HG02678 (cell line): ENCODE results near the gene FRY.
"Not testable (repeated sequence)": the region's sequence is repeated elsewhere in the genome, so short reads cannot be mapped to it uniquely, and the experiment has no call there.

Experiments used
- ATAC-seq: cut with Tn5 transposase; IDR thresholded peaks from one replicate; pipeline ENCODE4 v1.9.1; 2021; ENCODE audit warnings: mild to moderate bottlenecking, moderate library complexity; ENCODE audit not compliant: unreplicated experiment

The FRY gene

GRCh38 chr13:32031025-32031814, at the start of gene FRY:
FRY (plus strand) TSS chr13:32031774; CDS start chr13:32031796, 22 bp downstream.
- ATAC-seq: peak; percentile 71

DNA sequence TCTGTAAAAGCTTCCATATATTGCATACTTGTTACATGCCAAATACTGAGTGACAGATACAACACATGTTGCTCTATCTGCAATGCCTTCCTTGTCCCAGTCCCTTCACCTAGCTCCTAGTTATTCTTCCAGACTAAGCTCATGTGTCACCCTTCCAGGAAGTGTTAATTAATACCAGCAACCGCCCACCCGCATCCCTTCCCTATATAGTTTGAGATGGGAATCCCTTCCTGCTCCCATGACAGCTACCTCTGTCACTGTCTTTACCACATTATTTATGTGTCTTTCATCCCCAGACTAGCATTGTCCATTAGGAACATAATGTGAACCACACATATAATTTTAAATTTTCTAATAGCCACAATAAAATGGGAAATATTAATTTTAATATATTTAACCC, 49.5 kb upstream of the FRY start:
- ATAC-seq: no peak

- no peak for ATAC-seq
Measured at GRCh38 chr13:31982540-31982939, 49.0 kb upstream of the FRY start.

DNA sequence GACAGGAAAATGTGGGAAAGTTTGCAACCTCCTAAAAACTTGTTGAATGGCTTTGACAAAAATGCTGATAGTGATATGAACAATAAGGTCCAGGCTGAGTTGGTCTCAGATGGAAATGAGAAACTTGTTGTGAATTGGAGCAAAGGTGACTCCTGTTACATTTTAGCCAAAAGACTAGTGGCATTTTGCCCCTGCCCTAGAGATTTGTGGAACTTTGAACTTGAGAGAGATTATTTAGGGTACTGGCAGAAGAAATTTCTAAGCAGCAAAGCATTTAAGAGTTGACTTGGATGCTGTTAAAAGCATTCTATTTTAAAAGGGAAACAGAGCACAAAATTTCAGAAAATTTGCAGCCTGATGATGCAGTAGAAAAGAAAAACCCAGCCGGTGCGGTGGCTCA, 47.9 kb upstream of the FRY start:
- ATAC-seq: not testable (repeated sequence)

- not testable (repeated sequence) for ATAC-seq
Measured at GRCh38 chr13:31984388-31984787, 47.2 kb upstream of the FRY start.

DNA sequence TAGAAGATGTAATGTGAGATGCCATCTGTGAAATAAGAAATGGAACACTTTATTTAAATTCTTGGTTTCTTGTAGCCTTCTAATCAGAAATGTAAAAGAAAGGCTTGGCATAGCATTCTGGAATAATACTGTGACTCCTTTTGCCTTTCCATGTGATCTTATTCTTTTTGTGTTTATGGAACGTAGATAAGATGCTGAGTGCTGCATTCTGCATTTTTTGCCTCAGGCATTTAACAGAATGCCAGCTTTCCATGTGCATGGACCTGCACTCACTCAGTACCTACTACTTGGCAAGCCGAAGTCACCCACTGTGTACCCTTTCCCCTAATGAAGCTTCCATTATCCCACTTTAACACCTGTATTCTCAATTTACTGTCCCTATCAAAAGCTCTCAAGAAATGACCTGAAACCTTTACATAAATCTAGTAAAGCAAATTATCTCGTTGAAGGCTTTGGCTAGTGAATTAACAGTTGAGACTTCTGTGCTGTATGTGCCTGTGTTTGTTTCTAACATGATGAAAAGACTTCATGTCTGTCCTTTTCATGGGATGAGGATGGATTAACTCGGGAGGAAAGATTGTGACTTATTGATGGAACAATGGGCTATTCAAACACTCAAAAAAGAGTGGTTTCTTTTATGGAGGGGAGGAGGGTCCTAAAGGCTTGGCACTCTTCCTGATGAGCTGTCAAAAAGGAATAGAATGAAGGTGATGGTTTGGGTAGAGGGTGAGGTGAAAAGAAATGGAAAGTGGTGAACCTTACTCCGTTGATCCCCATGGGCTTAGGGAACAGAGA, 44.7 kb upstream of the FRY start:
- no peak for ATAC-seq

- no peak for ATAC-seq
Measured at GRCh38 chr13:31987535-31988170, 43.9 kb upstream of the FRY start.

- ATAC-seq: not testable (repeated sequence)
Measured at GRCh38 chr13:31994367-31994766, 37.2 kb upstream of the FRY start.

DNA sequence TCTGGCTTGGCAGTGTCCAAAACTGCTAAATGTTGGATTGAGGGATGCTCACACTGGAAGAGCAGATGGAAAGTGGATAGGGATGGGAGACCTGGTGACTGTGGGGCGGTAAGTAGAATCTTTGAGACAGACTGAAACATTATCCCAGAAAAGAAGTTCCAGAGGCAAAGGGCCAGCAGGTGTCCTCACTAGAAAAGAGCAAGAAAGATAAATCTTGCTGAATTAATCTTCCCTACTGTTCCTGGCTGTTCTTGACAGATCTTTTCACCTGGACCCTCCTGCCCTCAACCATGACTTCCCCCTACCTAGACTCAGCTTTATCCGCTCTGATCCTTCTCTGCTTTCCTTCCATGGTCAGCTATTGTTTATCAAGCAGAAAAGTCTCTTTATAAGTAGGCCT, 35.0 kb upstream of the FRY start:
- ATAC-seq: no peak

DNA sequence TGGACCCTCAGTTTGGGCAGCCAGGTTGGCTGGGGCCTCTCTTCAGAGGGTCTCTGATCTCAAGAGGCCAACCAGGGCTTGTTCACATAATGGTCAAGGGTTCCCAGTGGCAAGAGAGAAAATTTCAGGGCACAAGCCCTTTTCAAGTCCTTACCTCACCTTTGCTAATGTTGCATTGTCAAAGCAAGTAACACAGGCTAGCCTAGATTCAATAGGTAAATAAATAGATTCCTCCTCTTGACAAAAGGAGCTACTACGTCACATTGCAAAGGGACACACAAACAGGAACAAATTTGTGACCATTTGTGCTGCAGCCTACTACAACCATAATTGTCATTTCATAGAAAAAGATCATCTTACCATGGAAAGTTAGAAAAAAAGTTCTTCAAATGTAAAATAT, 33.9 kb upstream of the FRY start:
- no peak for ATAC-seq

DNA sequence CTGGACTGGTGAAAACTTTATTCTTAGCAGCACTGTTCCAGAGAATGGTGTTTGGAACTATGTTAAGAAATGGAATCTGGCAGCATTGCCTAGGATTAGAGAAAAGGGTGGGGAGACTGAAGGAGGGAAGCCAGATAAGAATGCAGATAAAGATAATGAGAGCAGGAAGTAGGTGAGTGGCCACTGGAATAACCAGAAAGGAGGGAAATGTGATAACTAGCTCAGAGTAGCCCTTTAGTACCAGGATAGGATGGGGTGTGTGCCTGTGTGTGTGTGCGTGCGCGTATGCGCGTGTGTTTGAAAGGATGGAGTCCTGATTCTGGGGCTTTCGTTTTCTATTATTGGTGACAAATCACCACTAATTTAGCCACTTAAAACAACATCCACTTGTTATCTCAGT, 33.4 kb upstream of the FRY start:
- ATAC-seq: no peak

GRCh38 chr13:32000754-32001153, 30.8 kb upstream of the FRY start:
- not testable (repeated sequence) for ATAC-seq

DNA sequence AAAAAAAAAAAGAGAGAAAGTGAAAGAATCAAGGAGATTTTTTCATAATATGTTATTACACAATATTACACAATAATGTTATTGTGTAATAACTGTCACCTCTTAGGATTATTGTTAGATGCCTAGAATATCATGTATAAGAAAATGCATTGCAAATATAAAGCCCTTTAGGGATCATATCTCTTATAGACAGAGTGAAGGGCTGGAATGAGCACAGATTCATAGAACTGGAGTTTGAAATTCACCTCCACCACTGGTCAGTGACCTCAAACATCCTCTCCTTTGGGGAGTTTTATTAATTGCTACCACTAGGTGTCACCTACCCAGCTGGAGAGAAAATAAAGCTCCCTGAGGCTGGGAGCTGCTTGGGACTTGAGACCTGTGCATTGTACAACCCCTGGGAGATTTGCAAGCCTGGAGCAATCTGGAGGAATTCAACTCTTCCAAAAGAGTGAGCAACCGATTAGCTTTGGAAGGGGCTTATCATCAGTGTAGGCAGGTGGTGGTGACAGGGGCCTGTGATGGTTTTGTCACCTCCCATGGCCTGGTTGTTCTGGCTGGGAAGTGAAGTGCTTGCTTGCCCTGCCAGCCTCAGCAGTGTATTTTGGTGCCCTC, 30.3 kb upstream of the FRY start:
- peak; percentile 87 for ATAC-seq

DNA sequence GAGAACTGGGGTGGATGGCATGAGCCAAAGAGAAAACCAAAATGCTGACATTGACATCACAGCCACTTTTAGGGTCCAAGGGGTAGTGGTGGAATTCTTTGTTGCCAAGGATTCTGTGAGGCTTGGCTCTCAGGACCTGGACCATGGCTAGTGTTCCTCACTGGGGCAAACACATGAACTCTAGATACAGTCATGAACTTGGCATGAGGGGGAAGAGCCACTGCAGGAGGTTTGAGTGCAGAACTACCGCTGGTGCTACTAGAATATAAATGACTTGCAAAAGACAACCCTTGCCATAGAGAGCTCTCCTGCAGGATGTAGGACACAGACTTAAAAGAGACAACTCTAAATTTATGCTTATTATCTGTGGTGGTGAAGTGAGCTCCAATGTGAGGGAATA, 29.8 kb upstream of the FRY start:
- ATAC-seq: no peak

DNA sequence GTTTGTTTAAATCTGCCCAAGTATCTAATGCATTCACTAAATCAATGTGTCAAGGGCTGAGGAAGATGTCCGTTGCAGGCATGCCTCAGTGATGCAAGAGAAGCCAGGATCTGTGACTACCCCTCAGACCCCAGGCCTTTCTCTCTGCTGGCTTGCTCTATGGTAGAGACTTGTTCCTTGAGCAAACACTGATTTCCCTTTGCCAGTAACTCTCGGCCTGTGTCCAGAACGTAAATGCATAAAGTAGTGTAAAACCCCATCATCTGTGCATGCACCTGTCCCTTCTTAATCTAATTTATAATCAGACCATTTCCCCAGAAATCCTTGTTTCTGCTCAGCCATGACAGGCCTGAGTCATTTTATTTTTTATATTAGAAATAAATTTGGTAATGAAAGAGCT, 28.7 kb upstream of the FRY start:
- ATAC-seq: no peak

DNA sequence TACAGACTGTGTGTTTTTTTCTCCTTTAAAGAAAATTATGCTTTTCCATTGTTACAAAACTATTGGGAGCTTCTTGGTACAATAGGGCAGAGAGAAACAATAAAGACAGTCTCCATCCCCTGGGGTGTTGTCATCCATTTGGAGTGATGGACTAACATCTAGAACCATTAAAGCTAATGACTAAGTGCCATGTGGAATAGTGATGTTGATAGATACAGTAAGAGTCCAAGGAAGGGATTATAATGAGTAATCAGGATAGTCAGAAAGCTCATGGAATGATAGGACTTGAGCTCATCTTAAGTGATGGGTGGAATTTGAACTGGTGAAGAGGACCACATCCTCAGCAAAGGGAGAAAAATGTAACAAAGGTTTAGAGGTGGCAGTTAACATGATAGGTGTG, 24.1 kb upstream of the FRY start:
- no peak for ATAC-seq

DNA sequence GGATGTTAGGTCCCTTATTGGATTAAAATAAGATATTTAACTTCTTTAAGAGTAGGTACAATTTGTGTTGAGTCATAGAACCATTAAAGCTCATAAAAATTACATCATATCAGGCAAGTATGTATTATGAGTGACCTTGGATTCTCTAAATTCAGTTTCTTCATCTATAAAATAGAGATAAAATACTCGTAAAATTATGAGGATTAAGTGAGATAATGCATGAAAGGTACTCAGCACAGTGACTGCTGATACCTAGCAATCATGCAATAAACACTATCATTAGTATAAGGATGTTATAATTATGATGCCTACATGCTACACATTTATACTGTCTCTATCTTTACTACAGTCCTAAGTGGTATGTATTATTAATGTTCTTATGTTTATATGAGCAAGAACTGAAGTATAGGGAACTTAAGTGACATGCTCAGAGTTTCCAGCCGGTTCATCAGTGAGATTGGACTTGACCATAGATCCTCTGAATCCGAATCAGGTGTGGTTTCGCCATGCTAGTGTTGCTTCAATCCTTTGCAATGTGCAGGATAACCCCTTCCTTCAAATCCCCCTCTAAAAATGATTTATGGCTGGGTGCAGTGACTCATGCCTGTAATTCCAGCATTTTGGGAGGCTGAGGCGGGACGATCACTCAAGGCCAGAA, 22.9 kb upstream of the FRY start:
- no peak for ATAC-seq

- no peak for ATAC-seq
Measured at GRCh38 chr13:32009362-32009761, 22.2 kb upstream of the FRY start.

- no peak for ATAC-seq
Measured at GRCh38 chr13:32010136-32010535, 21.4 kb upstream of the FRY start.

GRCh38 chr13:32011971-32012370, 19.6 kb upstream of the FRY start:
- ATAC-seq: no peak

DNA sequence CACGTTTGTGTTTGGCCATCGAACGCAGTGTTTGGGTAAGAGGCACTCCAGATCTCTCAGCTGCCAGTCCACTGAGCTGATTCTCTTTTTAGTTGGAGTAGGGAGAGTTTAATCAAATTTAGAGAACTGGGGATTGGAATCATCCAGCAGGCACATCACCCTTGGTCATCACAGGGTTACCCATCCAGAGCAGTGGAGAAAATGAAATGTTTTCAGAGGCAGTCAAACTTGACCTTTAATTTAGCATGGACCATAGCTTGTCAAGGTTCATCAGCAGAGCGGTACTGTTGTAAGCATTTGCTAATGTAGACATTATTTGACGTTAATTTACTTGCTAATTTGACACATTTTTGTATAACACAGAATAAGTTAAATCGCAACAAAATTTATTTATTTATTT, 18.4 kb upstream of the FRY start:
- no peak for ATAC-seq
